DOHH2 (cell line): ENCODE data around the gene MAST3.

ENCODE experiments used
- EZH2phosphoT487 ChIP-seq: fragments of 200-600 bp; sonication (generic); IDR thresholded peaks from 2 replicates; pipeline ENCODE4 v1.6.1; 2017; ENCODE audit warnings: borderline replicate concordance, mild to moderate bottlenecking, antibody characterized with exemption, low read length, moderate library complexity, mixed read lengths
- TF ChIP-seq, protein P1 (sequence below): fragments of 200-600 bp; sonication (generic); IDR thresholded peaks from one replicate; pipeline ENCODE4 v1.5.1; 2014; ENCODE audit warnings: antibody characterized with exemption, mild to moderate bottlenecking, low read depth, low read length; ENCODE audit not compliant: poor library complexity, severe bottlenecking

DNA sequence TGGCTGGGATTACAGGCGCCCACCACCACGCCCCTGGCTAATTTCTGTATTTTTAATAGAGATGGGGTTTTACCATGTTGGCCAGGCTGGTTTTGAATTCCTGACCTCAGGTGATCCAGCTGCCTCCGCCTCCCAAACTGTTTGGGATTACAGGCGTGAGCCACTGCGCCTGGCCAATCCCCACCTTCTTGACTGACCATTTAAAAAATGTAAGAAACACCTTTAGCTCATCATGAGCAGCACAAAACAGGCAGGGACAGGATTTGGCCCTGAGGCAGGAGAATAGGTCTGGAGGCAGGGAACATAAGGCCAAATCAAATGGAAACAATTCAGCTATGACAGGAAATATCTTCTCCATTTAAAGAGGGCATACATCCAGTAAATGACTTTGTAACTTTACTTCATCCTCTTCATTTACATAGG lies 94.1 kb downstream of the MAST3 start:
- TF ChIP-seq, protein P1, sequence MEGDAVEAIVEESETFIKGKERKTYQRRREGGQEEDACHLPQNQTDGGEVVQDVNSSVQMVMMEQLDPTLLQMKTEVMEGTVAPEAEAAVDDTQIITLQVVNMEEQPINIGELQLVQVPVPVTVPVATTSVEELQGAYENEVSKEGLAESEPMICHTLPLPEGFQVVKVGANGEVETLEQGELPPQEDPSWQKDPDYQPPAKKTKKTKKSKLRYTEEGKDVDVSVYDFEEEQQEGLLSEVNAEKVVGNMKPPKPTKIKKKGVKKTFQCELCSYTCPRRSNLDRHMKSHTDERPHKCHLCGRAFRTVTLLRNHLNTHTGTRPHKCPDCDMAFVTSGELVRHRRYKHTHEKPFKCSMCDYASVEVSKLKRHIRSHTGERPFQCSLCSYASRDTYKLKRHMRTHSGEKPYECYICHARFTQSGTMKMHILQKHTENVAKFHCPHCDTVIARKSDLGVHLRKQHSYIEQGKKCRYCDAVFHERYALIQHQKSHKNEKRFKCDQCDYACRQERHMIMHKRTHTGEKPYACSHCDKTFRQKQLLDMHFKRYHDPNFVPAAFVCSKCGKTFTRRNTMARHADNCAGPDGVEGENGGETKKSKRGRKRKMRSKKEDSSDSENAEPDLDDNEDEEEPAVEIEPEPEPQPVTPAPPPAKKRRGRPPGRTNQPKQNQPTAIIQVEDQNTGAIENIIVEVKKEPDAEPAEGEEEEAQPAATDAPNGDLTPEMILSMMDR, result no peak
- TF ChIP-seq EZH2phosphoT487, result no peak
